OCI-LY7 (cell line): ENCODE measurements around the gene CPLX3. TPM values are rescaled to one million over a fixed set of nuclear protein-coding genes. Genes with fewer than 3 reads are reported as not detected.

Experiments used
- BruUV-seq: library from RNA; stranded (reverse); fragments of 400-500 nt; replicated peaks from 2 replicates; lab custom pipeline; 2021; lab: Mats Ljungman, UMichigan
- CTCF ChIA-PET: fragments of 300-600 bp; sonication (Branson Sonifier 250); formaldehyde crosslinking; loops from one replicate; lab custom pipeline; 2022; ENCODE audit warnings: antibody characterized with exemption; ENCODE audit not compliant: unreplicated experiment; lab: Charles Lee
- POLR2A ChIA-PET: fragments of 300-600 bp; sonication (Branson Sonifier 250); formaldehyde crosslinking; loops from one replicate; lab custom pipeline; 2022; ENCODE audit warnings: antibody characterized with exemption; lab: Charles Lee
- DNase-seq: peaks from one replicate; pipeline ENCODE4 v3.0.0-alpha.2; 2015; ENCODE audit warnings: low spot score
- H2AFZ ChIP-seq: fragments of 200-600 bp; sonication (generic), shearing (Covaris generic); 2 replicates; pipeline ENCODE4 v1.6.1; 2014; ENCODE audit warnings: mild to moderate bottlenecking, antibody characterized with exemption, low read length, moderate library complexity
- H3K27ac ChIP-seq: fragments of 200-600 bp; sonication (generic); 2 replicates; pipeline ENCODE4 v1.5.1; 2014; ENCODE audit warnings: mixed run types, low read depth, mild to moderate bottlenecking, moderate library complexity, low read length, inconsistent platforms; ENCODE audit not compliant: poor library complexity, severe bottlenecking
- H3K36me3 ChIP-seq: fragments of 200-600 bp; sonication (generic); 2 replicates; pipeline ENCODE4 v1.6.1; 2014; ENCODE audit warnings: mild to moderate bottlenecking, antibody characterized with exemption, low read length, moderate library complexity, mixed read lengths; ENCODE audit not compliant: insufficient read depth
- H3K4me1 ChIP-seq: fragments of 200-600 bp; sonication (generic); 2 replicates; pipeline ENCODE4 v1.5.1; 2014; ENCODE audit warnings: mild to moderate bottlenecking, low read length; ENCODE audit not compliant: insufficient read depth, poor library complexity, severe bottlenecking
- H3K4me2 ChIP-seq: fragments of 200-600 bp; sonication (generic); 2 replicates; pipeline ENCODE4 v1.6.1; 2014; ENCODE audit warnings: mild to moderate bottlenecking, low read length
- H3K4me3 ChIP-seq: fragments of 200-600 bp; sonication (generic); 2 replicates; pipeline ENCODE4 v1.5.1; 2014; ENCODE audit warnings: mild to moderate bottlenecking, low read depth, low read length; ENCODE audit not compliant: poor library complexity, severe bottlenecking
- H3K79me2 ChIP-seq: fragments of 200-600 bp; sonication (generic); 2 replicates; pipeline ENCODE4 v1.6.1; 2016; ENCODE audit warnings: low read depth, mild to moderate bottlenecking, low read length, moderate library complexity, mixed read lengths; ENCODE audit not compliant: insufficient read depth
- H3K9me2 ChIP-seq: fragments of 200-600 bp; sonication (generic); 2 replicates; pipeline ENCODE4 v1.6.1; 2016; ENCODE audit warnings: mild to moderate bottlenecking, low read length, mixed read lengths; ENCODE audit not compliant: insufficient read depth
- H3K9me3 ChIP-seq: fragments of 200-600 bp; sonication (generic); 2 replicates; pipeline ENCODE4 v1.6.1; 2014; ENCODE audit warnings: mild to moderate bottlenecking, mixed run types, low read length, mixed read lengths
- H4K20me1 ChIP-seq: fragments of 200-600 bp; sonication (generic); 2 replicates; pipeline ENCODE4 v1.6.1; 2014; ENCODE audit warnings: mild to moderate bottlenecking, antibody characterized with exemption, low read length, moderate library complexity, mixed read lengths; ENCODE audit not compliant: insufficient read depth
- EZH2phosphoT487 ChIP-seq: fragments of 200-600 bp; sonication (generic); IDR thresholded peaks from 2 replicates; pipeline ENCODE4 v1.6.1; 2018; ENCODE audit warnings: low read depth, borderline replicate concordance, mild to moderate bottlenecking, mixed run types, antibody characterized with exemption, low read length, moderate library complexity, mixed read lengths
- intact Hi-C: fragments of 100-400 bp; cut with micrococcal nuclease; formaldehyde crosslinking; loops from one replicate; pipeline ENCODE4 v1.10.0; 2022; ENCODE audit not compliant: unreplicated experiment
- total RNA-seq, 2 experiments: library from RNA; depleted of rRNA in 1 of 2; stranded (reverse); fragments of >200 nt in 1 of 2; shearing (Covaris generic) in 1 of 2; gene quantifications; 2 replicates each; pipeline ENCODE4 v1.2.3, GENCODE V29; 2014 to 2022
- TF ChIP-seq, protein P1 (sequence below): fragments of 200-600 bp; sonication (generic); conservative IDR thresholded peaks from 2 replicates; pipeline ENCODE4 v1.5.1; 2014; ENCODE audit warnings: mild to moderate bottlenecking, antibody characterized with exemption, low read length, moderate library complexity, mixed read lengths

Gene CPLX3
- total RNA-seq, 2 experiments from 2014 or later = 0.35 to 1.5 TPM

DNA sequence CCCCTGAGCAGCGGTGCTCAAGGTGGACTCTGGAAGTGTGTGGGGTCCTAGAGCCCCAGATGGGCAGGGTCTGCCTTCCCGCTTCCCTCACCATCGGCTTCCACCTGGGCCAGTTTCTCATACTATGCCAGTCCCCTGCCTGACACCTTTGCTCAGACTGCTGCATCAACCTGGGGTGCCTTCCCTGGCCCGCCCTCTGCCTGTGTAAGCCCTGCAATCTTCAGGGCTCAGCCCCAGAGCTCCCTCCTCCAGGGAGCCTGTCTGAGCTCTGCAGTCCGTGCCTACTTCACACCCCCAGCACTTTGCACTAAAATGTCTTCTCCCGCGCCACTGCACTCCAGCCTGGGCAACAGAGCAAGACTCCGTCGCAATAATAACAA lies 31.5 kb upstream of the CPLX3 start:
- Histone ChIP-seq H3K36me3 (peaks cover 92% of the 10 kb centered on the region), H3K79me2 (peaks cover 82% of the 10 kb centered on the region), H3K27ac (no peak overlapping the region), H3K9me2 (no peaks in the 10 kb centered on the region), H2AFZ (no peak overlapping the region), H3K4me3 (no peak overlapping the region), H3K4me2 (no peak overlapping the region), H4K20me1 (peaks cover 39% of the 10 kb centered on the region), H3K4me1 (peaks cover 98% of the 10 kb centered on the region), H3K9me3 (no peaks in the 10 kb centered on the region)
- no peak for TF ChIP-seq EZH2phosphoT487
- TF ChIP-seq, protein P1, sequence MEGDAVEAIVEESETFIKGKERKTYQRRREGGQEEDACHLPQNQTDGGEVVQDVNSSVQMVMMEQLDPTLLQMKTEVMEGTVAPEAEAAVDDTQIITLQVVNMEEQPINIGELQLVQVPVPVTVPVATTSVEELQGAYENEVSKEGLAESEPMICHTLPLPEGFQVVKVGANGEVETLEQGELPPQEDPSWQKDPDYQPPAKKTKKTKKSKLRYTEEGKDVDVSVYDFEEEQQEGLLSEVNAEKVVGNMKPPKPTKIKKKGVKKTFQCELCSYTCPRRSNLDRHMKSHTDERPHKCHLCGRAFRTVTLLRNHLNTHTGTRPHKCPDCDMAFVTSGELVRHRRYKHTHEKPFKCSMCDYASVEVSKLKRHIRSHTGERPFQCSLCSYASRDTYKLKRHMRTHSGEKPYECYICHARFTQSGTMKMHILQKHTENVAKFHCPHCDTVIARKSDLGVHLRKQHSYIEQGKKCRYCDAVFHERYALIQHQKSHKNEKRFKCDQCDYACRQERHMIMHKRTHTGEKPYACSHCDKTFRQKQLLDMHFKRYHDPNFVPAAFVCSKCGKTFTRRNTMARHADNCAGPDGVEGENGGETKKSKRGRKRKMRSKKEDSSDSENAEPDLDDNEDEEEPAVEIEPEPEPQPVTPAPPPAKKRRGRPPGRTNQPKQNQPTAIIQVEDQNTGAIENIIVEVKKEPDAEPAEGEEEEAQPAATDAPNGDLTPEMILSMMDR = no peak
- DNase-seq = no peak
- POLR2A ChIA-PET = interaction anchor here (3.2 to 11.8 kb wide), 2 partner anchors 11 to 19 kb away, joined by 22 to 221 read pairs; partner anchors contain the start of gene CSK
- BruUV-seq = no TSS peak
- intact Hi-C loops = no loop called here
- CTCF ChIA-PET = interaction anchor here (3.5 kb wide), 1 partner anchor 15 kb away, joined by 17 read pairs; no protein-coding TSS in a partner anchor

DNA sequence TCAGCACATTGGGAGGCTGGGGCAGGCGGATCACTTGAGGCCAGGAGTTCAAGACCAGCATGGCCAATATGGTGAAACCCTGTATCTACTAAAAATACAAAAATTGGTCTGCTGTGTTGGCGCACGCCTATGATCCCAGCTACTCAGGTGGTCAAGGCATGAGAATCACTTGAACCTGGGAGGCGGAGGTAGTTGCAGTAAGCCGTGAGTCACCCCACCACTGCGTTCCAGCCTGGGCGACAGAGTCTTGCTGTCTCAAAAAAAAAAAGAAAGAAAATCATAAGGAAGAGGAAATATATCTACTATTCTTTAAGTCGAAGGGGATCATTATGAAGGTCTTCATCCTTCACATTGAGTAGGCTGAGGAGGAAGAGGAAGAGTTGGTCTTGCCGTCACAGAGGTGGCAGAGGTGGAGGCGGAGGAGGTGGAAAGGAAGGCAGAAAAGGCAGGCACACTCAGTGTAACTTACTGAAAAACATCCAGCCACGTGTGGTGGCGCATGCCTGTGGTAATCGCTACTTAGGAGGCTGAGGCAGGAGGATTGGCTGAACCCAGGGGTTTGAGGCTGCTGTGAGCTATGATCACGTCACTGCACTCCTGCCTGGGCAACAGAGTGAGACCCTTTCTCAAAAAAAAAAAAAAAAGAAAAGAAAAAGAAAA lies 30.3 kb upstream of the CPLX3 start:
- DNase-seq = no peak
- Histone ChIP-seq H3K4me1 (peaks cover 93% of the 10 kb centered on the region), H3K9me2 (no peaks in the 10 kb centered on the region), H3K9me3 (no peaks in the 10 kb centered on the region), H3K27ac (no peak overlapping the region), H4K20me1 (peaks cover 38% of the 10 kb centered on the region), H2AFZ (no peak overlapping the region), H3K79me2 (peaks cover 70% of the 10 kb centered on the region), H3K4me2 (no peak overlapping the region), H3K36me3 (peaks cover 92% of the 10 kb centered on the region), H3K4me3 (no peak overlapping the region)
- BruUV-seq = TSS peak; percentile 8
- ChIA-PET POLR2A (interaction anchor here (0.6 to 2.9 kb wide), 3 partner anchors 8 to 657 kb away, joined by 4 to 16 read pairs (median 4); no protein-coding TSS in a partner anchor), CTCF (interaction anchor here (2.0 kb wide), 1 partner anchor 8 kb away, joined by 6 read pairs; no protein-coding TSS in a partner anchor)
- no peak for TF ChIP-seq EZH2phosphoT487
- TF ChIP-seq, protein P1 = no peak
- intact Hi-C loops = no loop called here
